ENCODE data around the gene ASGR1.

ASGR1 gene

GRCh38 chr17:7215652-7216180 is 36.5 kb upstream of the ASGR1 start:
- DNase-seq: no peak

DNA sequence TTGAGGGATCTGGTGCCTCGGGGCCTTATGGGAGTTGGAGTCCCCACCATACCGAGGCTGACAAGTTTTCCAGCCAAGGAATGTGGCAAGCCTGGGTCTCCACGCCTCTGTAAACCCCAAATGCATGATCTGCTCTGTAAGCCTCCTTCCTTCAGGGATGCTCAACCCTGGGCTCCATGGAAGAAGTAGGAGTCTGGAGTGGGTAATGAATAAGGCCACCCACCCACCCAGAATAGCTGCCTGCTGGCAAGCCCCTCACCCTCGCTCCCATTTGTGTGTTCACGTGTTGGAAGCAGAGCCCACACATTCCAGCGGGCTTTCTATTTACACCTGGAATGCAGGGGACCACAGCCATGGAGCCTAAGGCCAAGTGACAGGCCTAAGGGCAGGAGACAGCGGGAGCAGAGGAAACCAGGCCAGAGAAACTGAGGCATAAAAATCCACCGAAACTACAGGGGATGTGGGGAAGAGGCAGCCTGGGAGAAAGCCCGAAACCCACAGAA is 36.0 kb upstream of the ASGR1 start:
- no peak for DNase-seq

DNA sequence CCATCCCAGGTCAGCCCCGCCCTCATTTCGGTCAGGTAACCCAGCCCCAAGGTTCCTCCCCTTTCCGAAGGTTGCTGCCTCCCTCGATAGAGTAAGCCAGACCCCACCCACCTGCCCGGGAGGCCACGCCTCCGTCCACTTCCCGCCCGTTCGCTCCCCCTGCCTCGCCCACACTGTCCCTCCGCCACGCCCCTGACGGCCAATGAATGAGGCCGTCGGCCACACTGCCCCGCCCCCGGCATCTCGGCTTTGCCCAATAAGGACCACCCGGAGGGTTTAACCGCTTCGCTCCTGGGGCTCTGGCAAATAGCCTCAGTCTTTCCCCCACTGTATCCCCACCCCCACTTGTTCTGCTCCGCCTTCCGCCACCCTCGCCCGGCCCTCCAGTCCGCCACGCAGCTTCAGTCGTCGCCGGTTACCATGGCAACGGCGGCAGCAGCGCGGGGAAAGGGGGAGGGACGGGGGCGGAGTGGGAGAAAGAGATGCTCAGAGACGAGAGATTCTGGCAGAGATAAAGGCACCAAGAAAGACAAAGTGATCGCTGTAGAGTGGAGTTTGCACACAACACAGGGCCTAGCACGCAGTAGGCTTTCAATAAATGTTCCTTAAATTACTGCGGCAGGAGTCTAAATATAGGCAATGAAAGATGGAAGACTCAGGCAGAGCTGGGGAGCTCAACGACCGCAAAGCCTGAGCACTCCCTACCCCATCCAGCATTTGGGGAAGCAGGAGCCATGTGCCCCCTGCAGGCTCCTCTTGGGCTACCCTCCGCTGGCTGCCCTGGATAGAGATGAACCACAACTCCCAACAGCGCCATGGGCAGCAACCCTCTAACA is 35.3 kb upstream of the ASGR1 start:
- peak; percentile 58 for DNase-seq

DNA sequence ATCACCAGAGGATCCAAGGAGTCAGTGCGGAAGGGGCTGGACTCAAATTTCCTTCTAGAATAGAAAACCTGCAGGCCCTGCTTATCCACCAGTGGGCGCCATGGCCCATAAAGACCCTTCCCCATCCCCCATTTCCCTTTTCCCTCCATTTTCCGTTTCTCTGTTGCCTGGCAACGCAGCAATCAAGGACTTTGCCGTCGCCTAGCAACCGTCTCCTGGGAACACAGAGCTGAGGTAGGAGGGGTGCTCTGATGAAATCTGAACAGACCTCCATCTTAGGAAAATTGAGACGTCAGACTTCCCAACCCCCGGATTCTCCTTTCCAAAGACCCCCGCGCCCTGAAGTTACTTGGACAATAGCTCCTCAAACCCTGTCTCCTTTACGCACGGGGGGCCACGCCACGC is 34.7 kb upstream of the ASGR1 start:
- no peak for DNase-seq

GRCh38 chr17:7211491-7212273 is 32.5 kb upstream of the ASGR1 start:
- DNase-seq: no peak

- DNase-seq: no peak
Measured at GRCh38 chr17:7208754-7209460, 29.7 kb upstream of the ASGR1 start.

- DNase-seq: no peak
Measured at GRCh38 chr17:7208027-7208571, 28.9 kb upstream of the ASGR1 start.

DNA sequence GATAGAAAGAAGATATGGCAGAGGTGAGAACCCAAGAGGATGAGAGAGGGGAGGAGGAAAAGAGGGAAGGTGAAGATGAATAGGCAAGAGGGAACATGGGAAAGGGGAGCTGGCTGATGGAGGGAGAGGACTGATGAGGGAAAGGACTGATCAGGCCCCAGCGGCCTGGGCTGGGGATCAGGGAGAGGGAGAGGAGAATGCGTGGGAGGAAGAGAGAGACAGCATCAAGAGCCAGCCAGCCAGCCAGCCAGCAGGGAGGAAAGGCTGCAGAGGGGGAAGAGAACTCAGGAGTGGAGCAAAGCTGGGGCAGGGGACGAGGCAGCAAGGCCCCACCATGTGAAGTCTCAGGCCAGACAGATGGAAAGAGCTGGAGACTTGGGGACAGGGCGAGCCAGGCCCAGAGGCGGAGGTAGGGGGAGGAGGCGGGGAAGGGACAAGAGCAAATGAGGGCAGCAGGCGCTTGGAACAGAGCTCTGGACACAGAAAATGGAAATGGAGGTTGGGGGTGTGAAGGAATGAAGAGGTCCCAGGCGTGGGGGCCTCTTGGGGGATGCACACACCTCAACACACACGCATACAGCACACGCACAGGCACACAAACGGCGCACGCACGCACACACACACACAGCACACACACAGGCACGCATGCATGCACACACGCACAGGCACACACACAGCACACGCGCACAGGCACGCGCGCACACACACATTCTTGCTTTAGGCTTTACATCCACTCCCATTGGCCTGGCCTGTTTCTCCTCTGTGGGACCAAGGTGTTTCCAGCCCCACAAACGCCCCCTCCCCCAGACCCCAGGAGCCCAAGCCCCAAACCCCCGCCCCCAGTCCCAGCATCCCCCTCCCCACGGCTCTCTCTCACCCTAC is 28.2 kb upstream of the ASGR1 start:
- DNase-seq: no peak

- no peak for DNase-seq
Measured at GRCh38 chr17:7205561-7205960, 26.4 kb upstream of the ASGR1 start.

DNA sequence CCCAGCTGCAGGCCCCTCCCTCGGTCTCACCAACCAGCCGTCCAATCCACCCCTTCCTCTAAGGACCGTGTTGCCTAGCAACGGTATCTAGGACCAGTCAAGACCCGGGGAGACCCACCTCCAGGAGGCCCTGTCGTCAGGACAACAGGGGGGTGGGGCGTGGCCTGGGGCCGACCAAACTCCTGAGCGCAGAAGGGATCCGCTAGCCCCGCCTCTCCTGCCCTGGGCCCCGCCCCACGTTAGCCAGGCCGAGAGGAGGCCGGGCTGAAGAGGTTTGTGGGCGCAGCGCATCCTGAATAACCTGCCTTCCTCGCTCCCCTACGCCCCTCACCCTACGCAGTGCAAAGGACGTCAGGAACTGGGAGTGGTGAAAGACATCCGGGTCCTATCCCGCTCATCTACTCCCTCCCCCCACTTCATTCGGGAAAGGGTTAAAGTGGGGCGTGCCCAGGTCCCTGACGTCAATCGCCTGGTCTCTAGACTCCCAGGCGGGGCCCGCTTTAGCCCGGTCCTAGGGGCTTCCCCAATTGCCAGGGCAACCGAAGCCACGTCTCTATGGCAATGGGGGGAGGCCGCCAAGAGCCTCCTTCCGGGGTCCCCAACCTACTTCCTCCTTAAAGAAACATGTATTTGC is 25.8 kb upstream of the ASGR1 start:
- no peak for DNase-seq

DNA sequence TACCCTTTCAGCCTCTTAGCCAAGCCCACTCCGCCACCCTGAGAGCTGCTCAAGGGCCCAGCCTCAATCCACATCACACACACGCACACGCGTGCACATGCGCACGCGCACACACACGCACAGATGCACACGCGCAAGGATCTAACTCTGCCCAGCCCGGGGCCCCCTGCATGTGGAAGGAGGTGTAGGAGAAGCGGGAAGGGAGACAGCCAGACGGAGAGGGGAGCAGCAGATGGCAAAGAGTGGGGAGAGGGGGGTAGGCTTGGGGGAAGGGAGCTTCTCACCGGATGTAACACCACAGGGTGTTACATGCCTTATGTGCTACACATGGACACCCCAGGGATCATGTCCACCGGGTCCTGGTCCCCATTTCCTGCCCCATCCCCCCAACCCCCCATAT is 25.2 kb upstream of the ASGR1 start:
- DNase-seq: no peak

- no peak for DNase-seq
Measured at GRCh38 chr17:7203391-7203790, 24.2 kb upstream of the ASGR1 start.

DNA sequence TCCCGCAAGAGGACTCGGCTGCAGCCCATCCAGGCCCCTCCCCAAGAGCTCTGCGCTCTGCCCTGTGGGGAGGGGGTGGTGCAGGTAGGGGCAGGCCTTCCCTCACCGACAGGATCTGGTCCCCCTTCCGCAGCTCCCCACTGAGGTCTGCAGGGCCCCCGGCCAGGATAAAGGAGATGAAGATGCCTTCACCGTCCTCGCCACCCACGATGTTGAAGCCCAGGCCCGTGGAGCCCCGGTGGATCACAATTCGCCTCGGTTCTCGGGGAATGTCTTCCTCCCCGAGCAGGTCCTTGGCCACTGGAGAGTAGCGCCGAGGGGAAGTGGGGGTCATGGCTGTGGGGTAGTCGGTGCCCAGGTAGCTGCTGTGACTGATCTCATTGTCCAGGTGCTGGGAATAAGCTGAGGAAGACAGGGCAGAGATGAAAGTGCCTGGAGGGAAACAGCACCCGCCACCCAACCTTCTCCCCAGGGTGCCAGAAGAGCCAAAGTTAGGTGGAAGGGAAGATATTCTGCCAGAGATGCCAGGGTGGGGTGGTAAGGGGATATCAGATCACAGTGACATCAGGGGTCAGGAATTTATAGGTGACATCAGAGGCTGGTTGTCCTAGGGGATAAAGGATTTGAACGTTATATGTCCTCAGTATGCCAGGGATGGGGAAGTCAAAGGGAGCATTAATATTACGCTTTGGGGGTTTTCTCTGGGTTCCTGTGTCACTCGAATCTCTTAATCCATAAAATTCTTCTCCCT is 17.7 kb upstream of the ASGR1 start:
- no peak for DNase-seq

- no peak for DNase-seq
Measured at GRCh38 chr17:7195971-7196370, 16.8 kb upstream of the ASGR1 start.

GRCh38 chr17:7192271-7192937 is 13.2 kb upstream of the ASGR1 start:
- no peak for DNase-seq

GRCh38 chr17:7191571-7192270 is 12.6 kb upstream of the ASGR1 start:
- no peak for DNase-seq

- no peak for DNase-seq
Measured at GRCh38 chr17:7191069-7191468, 11.9 kb upstream of the ASGR1 start.

DNA sequence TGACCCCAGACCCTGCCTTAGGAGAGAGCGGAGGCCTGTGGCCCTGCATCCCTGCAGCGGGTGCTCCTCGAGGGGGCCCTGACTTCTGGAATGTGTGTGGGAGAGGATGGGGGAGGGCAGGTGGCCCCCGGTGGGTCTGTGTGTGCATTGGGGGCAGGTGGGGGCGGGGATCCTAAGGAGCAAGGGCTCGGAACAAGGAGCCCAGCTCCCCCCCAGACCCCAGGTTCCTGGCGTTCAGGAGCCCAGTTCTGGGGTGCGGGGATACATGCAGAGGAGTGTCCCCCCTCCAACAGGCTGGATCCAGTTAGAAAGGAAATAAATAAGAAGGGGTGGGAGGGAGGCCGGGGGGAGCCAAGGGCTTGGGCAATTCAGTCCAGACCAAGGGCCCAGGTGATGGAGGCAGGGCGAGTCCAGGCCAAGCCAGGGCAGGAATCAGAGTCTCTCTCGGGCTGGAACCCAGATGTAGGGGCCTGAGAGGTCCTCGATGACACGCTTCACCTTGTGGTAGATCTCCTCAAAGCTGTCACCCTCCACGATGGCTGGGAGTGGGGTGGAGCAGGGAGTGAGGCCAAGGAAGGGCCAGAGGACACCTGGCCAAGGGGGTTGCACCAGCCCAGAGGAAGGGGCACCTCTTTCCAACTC is 11.2 kb upstream of the ASGR1 start:
- DNase-seq: no peak

DNA sequence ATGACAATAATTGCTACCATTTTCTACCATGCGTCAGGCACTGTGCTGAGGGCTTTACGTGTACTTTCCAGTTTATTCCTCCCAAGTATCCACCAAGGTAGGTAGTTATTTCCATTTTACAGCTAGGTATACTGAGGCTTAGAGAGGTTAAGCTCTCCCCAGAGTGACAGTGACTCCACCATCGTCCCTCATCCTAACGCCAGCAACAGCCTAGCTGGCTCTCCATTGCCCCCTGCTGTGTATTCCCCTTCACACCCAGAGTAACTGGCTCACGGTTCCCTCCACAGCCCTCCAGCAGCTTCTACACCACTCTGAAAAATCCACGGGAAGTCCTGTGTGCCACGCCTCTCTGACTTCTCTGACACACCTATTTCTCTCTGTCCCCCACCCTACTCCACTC is 7.1 kb upstream of the ASGR1 start:
- DNase-seq: no peak

All from GF-D8 (cell line).